Measurements from ENCODE around the gene TNS2. TPM values are rescaled to one million over a fixed set of nuclear protein-coding genes. Genes with fewer than 3 reads are reported as not detected.

TNS2 gene
- total RNA-seq, 1 experiment from 2014 or later: 3.4 TPM

DNA sequence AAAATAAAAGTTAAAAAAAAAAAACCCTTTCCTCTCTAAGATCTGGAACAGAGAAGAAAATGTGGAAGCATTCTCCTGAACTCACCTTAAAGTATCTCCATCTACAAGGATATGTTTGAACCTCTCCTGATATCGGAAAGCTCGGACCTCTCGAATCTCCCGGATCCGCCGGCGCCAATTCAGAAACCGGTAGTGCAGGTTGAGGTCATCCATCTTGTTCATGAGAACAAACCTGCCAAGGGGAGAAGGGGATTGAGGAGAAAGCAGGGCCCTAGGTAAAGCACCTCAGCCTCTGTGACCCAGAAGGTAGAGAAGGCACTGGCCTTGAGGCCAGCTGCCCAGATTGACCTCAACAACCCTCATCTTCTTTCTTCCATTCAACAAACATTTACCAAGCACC, 27.2 kb downstream of the TNS2 start:
- TF ChIP-seq, protein P1, sequence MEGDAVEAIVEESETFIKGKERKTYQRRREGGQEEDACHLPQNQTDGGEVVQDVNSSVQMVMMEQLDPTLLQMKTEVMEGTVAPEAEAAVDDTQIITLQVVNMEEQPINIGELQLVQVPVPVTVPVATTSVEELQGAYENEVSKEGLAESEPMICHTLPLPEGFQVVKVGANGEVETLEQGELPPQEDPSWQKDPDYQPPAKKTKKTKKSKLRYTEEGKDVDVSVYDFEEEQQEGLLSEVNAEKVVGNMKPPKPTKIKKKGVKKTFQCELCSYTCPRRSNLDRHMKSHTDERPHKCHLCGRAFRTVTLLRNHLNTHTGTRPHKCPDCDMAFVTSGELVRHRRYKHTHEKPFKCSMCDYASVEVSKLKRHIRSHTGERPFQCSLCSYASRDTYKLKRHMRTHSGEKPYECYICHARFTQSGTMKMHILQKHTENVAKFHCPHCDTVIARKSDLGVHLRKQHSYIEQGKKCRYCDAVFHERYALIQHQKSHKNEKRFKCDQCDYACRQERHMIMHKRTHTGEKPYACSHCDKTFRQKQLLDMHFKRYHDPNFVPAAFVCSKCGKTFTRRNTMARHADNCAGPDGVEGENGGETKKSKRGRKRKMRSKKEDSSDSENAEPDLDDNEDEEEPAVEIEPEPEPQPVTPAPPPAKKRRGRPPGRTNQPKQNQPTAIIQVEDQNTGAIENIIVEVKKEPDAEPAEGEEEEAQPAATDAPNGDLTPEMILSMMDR (conservative IDR thresholded peaks at IDR 0.05; ENCODE audit: low read depth, low read length): no peak
- no peak for TF ChIP-seq EZH2 (IDR thresholded peaks at IDR 0.05; ENCODE audit: borderline replicate concordance, low read depth, low read length, poor library complexity, severe bottlenecking)
- H3K4me1 ChIP-seq (ENCODE audit: insufficient read depth, low read length, poor library complexity, severe bottlenecking): peaks cover 12% of the 10 kb centered on the region
- H3K27me3 ChIP-seq (replicated peaks; ENCODE audit: insufficient read depth, low read depth, low read length, poor library complexity): no peaks in the 10 kb centered on the region
- no TSS peak for BruUV-seq (replicated peaks)
- intact Hi-C loops (cut with micrococcal nuclease; ENCODE audit: unreplicated experiment): no loop called here
- H3K27ac ChIP-seq (ENCODE audit: low read depth, low read length, poor library complexity, severe bottlenecking): no peak overlapping the region
- DNase-seq (ENCODE audit: low spot score): no peak
- peaks cover 9% of the 10 kb centered on the region for H3K36me3 ChIP-seq (ENCODE audit: insufficient read depth, low read length, poor library complexity, severe bottlenecking)
- POLR2A ChIA-PET (ENCODE audit: low non-redundant PET): no interaction called here
- H3K4me3 ChIP-seq (ENCODE audit: low read depth, low read length, poor library complexity, severe bottlenecking): no peak overlapping the region
- CTCF ChIA-PET: no interaction called here
- no peaks in the 10 kb centered on the region for H3K9me3 ChIP-seq (ENCODE audit: low read depth, low read length, poor library complexity, severe bottlenecking)

DNA sequence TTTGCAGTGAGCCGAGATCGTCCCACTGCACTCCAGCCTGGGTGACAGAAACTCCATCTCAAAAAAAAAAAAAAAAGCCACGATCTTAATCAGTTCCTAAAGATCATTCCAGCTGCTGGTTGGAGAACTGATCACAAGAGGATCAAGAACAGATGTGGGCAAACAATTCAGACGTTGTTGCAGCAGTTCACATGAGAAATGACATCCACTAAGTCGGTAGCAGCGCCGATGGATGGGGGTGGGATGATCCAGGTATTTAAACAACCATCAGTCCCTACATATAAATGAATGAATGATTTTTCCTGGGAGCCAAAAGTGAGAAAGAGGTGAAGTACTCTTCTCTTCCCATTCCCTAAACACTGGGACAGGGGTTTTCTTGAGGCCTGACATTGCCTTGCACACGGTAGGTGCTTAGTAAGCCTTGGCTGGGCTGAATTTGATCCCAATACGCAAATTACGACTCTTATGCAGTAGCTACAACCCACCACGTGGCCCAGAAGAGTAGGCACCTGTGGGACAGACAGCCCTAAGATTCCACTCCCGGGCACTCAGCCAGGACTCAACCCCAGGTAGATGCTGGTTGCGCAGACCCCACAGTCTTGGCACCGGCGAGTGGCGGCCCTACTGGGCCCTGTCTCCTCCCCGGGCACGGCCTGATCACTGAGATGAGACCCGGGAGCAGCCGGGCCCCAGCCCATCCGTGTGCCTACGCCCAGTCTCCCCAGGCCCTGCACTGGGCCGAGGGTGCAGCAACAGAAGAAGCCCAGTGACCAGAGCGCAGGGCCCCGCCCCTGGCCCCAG, 28.8 kb downstream of the TNS2 start:
- CTCF ChIA-PET: interaction anchor here (0.6 to 3.2 kb wide), 7 partner anchors 13 to 243 kb away, joined by 3 to 18 read pairs (median 6); partner anchors contain the start of genes AAAS and SOAT2
- intact Hi-C loops (cut with micrococcal nuclease; ENCODE audit: unreplicated experiment): no loop called here
- no peaks in the 10 kb centered on the region for H3K9me3 ChIP-seq (ENCODE audit: low read depth, low read length, poor library complexity, severe bottlenecking)
- peaks cover 9% of the 10 kb centered on the region for H3K36me3 ChIP-seq (ENCODE audit: insufficient read depth, low read length, poor library complexity, severe bottlenecking)
- DNase-seq (ENCODE audit: low spot score): peak; percentile 35
- no peaks in the 10 kb centered on the region for H3K27me3 ChIP-seq (replicated peaks; ENCODE audit: insufficient read depth, low read depth, low read length, poor library complexity)
- BruUV-seq (replicated peaks): TSS peak; percentile 62
- H3K4me1 ChIP-seq (ENCODE audit: insufficient read depth, low read length, poor library complexity, severe bottlenecking): peaks cover 4% of the 10 kb centered on the region
- peak overlapping the region; percentile 65 for H3K4me3 ChIP-seq (ENCODE audit: low read depth, low read length, poor library complexity, severe bottlenecking)
- TF ChIP-seq, protein P1 (conservative IDR thresholded peaks at IDR 0.05; ENCODE audit: low read depth, low read length): no peak
- peak overlapping the region; percentile 62 for H3K27ac ChIP-seq (ENCODE audit: low read depth, low read length, poor library complexity, severe bottlenecking)
- POLR2A ChIA-PET (ENCODE audit: low non-redundant PET): interaction anchor here (0.5 kb wide), 1 partner anchor 160 kb away, joined by 6 read pairs; no protein-coding TSS in a partner anchor

DNA sequence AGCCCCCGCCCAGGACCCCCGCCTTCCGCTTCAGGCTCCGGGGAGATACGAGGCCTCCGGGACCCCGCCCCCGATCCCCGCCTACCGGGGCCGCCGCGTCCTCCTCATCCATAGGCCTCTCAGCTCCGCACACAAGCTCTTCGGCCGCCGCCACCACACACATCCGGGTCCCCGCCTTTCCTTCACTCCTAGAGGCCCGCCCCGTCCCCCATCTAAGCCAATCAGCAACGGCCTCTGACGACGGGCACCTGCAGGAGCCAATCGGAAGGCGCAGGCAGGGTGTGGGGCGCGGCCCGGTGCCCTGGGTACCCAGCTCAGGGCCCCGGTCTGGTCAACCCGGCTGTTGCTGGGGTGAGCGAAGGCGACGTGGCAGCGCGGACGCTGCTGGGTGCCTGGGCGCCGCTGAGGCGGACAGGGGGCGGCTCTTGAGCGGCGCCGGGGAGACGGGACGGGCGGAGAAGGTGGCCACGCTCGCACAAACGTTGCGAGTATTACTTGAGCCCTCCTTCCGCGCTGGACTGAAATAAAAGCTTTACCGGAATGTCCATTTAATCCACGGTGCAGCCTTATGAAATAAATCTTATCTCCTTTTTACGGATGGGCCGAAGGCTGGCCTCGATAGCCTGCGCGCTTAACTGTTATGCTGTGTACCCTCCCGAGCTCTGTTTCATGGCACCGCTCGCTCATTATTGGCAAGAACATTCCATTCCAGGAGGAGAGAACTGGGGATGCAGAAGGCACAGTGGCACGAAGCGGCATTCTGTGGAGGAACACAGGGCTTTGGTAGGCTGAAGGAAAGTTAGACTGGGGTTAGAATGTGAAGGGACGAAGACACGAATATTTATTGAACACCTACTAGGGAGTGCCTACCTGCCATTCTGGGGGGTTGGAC, 29.6 kb downstream of the TNS2 start, which contains the start of gene SPRYD3:
TSS of gene SPRYD3 (minus strand) at position 165 of the 892 bp plus-strand sequence. CDS start at position 108, 57 bp downstream.
- H3K4me1 ChIP-seq (ENCODE audit: insufficient read depth, low read length, poor library complexity, severe bottlenecking): peaks cover 4% of the 10 kb centered on the region

More for the DNA sequence above, 29.6 kb downstream of the TNS2 start, which contains the start of gene SPRYD3:
- ChIA-PET CTCF (interaction anchor here (0.6 to 3.2 kb wide), 8 partner anchors 13 to 242 kb away, joined by 3 to 18 read pairs (median 5); partner anchors contain the start of genes AAAS and SOAT2), POLR2A (ENCODE audit: low non-redundant PET) (interaction anchor here (0.5 kb wide), 1 partner anchor 159 kb away, joined by 6 read pairs; no protein-coding TSS in a partner anchor)
- TF ChIP-seq, protein P1 (conservative IDR thresholded peaks at IDR 0.05; ENCODE audit: low read depth, low read length): no peak
- no peak for TF ChIP-seq EZH2 (IDR thresholded peaks at IDR 0.05; ENCODE audit: borderline replicate concordance, low read depth, low read length, poor library complexity, severe bottlenecking)
- H3K27me3 ChIP-seq (replicated peaks; ENCODE audit: insufficient read depth, low read depth, low read length, poor library complexity): no peaks in the 10 kb centered on the region
- H3K36me3 ChIP-seq (ENCODE audit: insufficient read depth, low read length, poor library complexity, severe bottlenecking): peaks cover 4% of the 10 kb centered on the region
- H3K9me3 ChIP-seq (ENCODE audit: low read depth, low read length, poor library complexity, severe bottlenecking): no peaks in the 10 kb centered on the region
- H3K4me3 ChIP-seq (ENCODE audit: low read depth, low read length, poor library complexity, severe bottlenecking): peak within 1 kb of the TSS; percentile 65
- intact Hi-C loops (cut with micrococcal nuclease; ENCODE audit: unreplicated experiment): no loop called here
- peak; percentile 97 for DNase-seq (ENCODE audit: low spot score)
- TSS peak; percentile 86 for BruUV-seq (replicated peaks)
- peak within 1 kb of the TSS; percentile 62 for H3K27ac ChIP-seq (ENCODE audit: low read depth, low read length, poor library complexity, severe bottlenecking)

Measured in A673 (cell line).